GM10266 (cell line): ENCODE data around the gene SLC31A1.

Experiments used
- DNase-seq: peaks from one replicate; pipeline ENCODE4 v3.0.0; 2012; ENCODE audit errors: extremely low spot score
- TF ChIP-seq, protein P1 (sequence below): IDR thresholded peaks from 2 replicates; pipeline ENCODE4 v1.5.1; 2012; ENCODE audit warnings: mild to moderate bottlenecking, low read depth; ENCODE audit not compliant: control insufficient read depth, insufficient read depth; ENCODE audit errors: missing control alignments

SLC31A1 gene

DNA sequence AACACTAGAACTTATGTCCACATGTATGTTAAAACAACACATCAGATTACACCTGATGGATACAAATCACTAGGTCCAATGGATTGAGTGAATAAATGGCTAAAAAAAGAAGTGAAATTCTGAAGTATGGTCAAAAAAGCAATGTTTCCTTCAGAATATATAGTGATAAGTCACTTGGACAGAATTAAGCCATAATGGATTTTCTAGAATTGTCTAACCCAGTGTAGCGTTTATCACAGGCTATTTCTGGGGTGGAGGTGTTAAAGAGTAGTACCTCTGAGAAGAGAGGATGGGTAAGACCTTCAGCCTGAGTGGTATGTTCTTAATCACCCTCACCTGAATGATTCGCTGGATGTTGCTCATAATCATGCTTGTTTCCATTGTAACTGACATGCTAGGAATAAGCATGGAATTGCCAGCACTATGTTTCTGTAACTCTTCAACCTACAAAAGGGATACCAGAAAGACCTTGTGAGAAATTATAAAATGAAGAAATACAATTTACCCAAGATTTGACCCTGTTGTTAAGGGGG is 37.3 kb upstream of the SLC31A1 start:
- TF ChIP-seq, protein P1, sequence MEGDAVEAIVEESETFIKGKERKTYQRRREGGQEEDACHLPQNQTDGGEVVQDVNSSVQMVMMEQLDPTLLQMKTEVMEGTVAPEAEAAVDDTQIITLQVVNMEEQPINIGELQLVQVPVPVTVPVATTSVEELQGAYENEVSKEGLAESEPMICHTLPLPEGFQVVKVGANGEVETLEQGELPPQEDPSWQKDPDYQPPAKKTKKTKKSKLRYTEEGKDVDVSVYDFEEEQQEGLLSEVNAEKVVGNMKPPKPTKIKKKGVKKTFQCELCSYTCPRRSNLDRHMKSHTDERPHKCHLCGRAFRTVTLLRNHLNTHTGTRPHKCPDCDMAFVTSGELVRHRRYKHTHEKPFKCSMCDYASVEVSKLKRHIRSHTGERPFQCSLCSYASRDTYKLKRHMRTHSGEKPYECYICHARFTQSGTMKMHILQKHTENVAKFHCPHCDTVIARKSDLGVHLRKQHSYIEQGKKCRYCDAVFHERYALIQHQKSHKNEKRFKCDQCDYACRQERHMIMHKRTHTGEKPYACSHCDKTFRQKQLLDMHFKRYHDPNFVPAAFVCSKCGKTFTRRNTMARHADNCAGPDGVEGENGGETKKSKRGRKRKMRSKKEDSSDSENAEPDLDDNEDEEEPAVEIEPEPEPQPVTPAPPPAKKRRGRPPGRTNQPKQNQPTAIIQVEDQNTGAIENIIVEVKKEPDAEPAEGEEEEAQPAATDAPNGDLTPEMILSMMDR, result no peak
- no peak for DNase-seq

DNA sequence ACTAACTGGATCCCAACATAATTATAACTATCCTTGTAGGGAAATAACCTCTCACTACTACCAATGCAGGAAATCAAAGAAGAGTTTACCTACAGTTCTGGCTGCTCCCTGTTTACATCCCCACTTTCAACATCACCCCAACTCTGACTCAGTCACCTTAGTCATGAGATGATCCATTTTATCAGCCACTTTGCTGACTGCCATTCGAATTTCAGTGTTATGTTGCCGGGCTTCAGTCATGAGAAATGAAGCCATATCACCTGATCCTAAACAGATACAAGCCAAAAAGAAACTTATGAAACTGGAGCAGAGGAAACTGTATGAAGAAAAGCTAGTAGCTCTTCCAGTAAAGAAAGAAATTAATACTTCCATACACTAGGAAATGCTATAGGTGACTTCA is 36.8 kb upstream of the SLC31A1 start:
- TF ChIP-seq, protein P1, result no peak
- DNase-seq, result no peak

DNA sequence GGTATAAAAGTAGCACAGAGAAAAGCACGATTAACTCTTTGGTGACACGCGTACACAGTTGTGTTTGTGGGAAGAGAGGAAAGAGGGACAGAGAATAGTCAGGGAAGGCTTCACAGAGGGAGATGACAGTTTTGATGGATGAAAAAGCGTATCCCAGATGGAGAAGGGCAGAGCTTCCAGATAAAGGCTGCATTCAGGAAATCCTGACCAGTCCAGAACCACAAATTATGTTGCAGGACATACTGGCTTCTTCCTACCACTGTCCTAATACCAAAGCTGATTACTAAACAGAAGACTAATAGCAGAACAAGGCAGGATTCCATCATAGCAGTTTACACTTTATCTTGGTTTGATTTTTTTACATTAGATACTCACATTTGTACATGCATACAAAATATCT is 36.1 kb upstream of the SLC31A1 start:
- TF ChIP-seq, protein P1, result no peak
- DNase-seq, result no peak

DNA sequence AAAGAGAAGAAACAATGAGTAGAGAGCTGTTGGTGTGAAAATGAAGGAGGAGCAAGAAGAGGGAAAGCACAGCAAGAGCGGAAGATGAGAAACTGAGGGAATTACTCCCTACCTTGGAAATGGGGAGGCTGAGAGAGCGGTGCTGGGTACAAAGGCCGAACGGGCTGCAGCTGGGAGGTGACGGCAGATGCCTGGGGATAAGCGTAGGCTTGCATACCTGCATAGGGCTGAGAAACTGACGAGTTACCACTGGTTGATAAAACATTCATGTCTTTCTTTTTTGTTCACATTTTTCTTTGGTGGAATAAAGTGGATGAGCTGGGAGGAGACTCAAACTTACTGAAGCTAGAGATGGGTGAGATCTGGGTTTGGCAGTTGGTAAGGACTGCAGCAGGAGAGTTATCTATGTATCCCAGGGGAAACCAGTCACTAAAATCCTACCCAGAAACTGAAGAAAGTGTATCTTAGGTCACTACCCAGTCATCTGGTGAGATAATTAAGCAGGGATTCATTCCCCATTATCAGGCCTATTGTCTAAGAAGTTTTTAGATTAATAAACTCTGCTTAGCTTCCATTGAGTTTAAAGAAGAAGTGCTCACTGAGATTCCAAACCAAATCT is 35.1 kb upstream of the SLC31A1 start:
- no peak for DNase-seq
- TF ChIP-seq, protein P1, result no peak

DNA sequence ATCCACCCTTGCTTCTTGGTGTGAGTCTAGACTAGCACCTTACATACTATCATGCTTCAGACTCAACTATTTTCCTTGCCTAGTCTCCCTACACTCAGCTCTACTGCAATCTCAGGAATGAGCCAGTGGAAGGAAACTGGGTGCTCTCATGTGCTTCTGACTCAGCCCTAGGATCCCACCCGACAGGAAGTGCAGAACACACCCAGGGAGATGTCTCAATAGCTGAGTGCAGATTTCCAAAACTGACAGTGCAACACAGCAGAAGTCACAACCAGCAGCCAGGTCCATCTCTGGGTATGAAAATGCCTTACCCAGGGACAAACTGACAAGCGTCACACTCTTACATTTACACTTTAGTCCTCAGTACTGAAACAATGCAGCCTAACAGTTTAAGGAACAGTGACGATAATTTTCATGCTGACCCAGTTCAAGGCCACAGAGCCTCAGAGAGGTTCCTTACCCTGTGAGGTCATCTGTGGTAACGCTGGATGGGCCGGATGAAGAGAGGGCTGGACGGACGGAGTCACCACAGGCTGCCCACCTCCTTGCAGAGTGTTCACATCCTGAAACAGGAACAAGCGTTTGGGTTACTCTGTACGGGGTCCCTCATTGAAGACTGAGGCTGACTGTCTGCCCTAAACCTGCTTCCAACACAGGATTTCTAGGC is 33.3 kb upstream of the SLC31A1 start:
- TF ChIP-seq, protein P1, result no peak
- no peak for DNase-seq

DNA sequence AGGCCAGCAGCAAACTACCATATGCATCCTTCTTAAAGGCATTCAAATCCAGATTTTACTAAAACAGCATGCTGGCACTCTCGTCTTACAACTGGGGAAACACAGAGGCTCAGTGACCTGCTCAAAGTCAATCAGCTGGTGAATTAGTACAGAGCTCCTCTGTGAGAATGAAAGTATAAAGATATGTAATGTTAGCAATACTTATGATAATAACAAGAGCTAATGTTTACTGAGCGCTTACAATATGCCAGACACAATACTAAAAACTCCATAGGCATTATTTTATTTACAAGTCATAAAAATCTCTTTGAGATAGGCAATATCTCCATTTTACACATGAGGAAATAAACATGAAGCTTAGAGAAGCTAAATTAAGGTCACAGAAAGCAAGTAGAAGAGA is 28.9 kb upstream of the SLC31A1 start:
- TF ChIP-seq, protein P1, result no peak

DNA sequence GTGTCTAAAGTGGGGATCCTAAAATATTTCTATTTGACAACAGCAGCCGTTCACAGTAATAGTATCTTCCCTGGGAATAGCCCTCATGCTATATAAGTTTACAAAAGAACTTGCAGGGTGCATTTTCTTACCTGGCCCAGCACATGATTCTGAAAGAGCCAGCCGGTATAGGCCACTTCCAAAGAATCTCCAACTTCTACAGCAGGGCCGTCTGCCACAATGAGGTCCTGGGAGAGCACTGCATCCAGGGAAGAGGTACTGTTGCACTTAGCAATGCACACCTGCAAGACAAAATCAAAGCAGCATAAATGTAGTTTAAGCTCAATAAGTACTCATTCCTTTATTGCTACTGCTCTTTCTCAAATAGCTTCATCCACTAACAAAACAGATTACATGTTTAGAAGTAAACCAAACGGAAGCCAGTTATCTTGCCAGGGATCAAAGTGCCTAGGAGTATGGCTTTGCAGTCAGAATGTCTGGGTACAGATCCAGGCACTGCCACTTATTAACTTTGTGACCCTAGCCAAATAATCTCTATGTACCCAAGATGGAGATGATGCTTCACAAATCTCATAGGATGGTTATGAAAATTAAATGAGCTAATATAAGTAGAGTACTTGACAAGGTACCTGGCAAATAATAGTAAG is 21.5 kb upstream of the SLC31A1 start:
- TF ChIP-seq, protein P1, result no peak
- DNase-seq, result no peak

More for the DNA sequence above, 28.9 kb upstream of the SLC31A1 start:
- DNase-seq, result no peak
